GM19467 (cell line): ENCODE results near the gene ITPKB.
A peak's percentile ranks its signal among the peaks of the same experiment; 100 is the strongest.
"Not testable (repeated sequence)": the region's sequence is repeated elsewhere in the genome, so short reads cannot be mapped to it uniquely, and the experiment has no call there.

ENCODE experiments used
- ATAC-seq: cut with Tn5 transposase; IDR thresholded peaks from one replicate; pipeline ENCODE4 v1.9.1; 2021; ENCODE audit warnings: mild to moderate bottlenecking, moderate library complexity; ENCODE audit not compliant: unreplicated experiment

The ITPKB gene

GRCh38 chr1:226738995-226739695 lies at the start of gene ITPKB:
TSS of gene ITPKB (minus strand) at chr1:226739282. CDS start at chr1:226737458, 1,824 bp downstream.
- no peak for ATAC-seq

- no peak for ATAC-seq
Measured at GRCh38 chr1:226787638-226788037, 48.6 kb upstream of the ITPKB start.

- ATAC-seq: no peak
Measured at GRCh38 chr1:226787071-226787470, 48.0 kb upstream of the ITPKB start.

- peak; percentile 47 for ATAC-seq
Measured at GRCh38 chr1:226786550-226786949, 47.5 kb upstream of the ITPKB start.

GRCh38 chr1:226785805-226786204 lies 46.7 kb upstream of the ITPKB start:
- no peak for ATAC-seq

GRCh38 chr1:226784081-226785049 lies 45.3 kb upstream of the ITPKB start:
- ATAC-seq: no peak

GRCh38 chr1:226782845-226783601 lies 43.9 kb upstream of the ITPKB start:
- no peak for ATAC-seq

- ATAC-seq: no peak
Measured at GRCh38 chr1:226781937-226782609, 43.0 kb upstream of the ITPKB start.

- no peak for ATAC-seq
Measured at GRCh38 chr1:226779561-226779960, 40.5 kb upstream of the ITPKB start.

GRCh38 chr1:226778657-226779058 lies 39.6 kb upstream of the ITPKB start:
- ATAC-seq: no peak

- ATAC-seq: no peak
Measured at GRCh38 chr1:226776975-226777374, 37.9 kb upstream of the ITPKB start.

GRCh38 chr1:226776066-226776465 lies 37.0 kb upstream of the ITPKB start:
- no peak for ATAC-seq

GRCh38 chr1:226772446-226773139 lies 33.5 kb upstream of the ITPKB start:
- peak; percentile 76 for ATAC-seq

GRCh38 chr1:226767170-226767569 lies 28.1 kb upstream of the ITPKB start:
- not testable (repeated sequence) for ATAC-seq

- no peak for ATAC-seq
Measured at GRCh38 chr1:226766565-226766964, 27.5 kb upstream of the ITPKB start.

GRCh38 chr1:226764533-226764932 lies 25.5 kb upstream of the ITPKB start:
- peak; percentile 72 for ATAC-seq

- ATAC-seq: no peak
Measured at GRCh38 chr1:226763905-226764264, 24.8 kb upstream of the ITPKB start.

- ATAC-seq: no peak
Measured at GRCh38 chr1:226762988-226763904, 24.2 kb upstream of the ITPKB start.

GRCh38 chr1:226762055-226762454 lies 23.0 kb upstream of the ITPKB start:
- ATAC-seq: no peak
